ENCODE data around the gene ALDH1B1.

GRCh38 chr9:38343552-38343951 lies 49.0 kb upstream of the ALDH1B1 start:
- no peak for TF ChIP-seq POLR2A (IDR thresholded peaks at IDR 0.05)
- TF ChIP-seq CTCF (IDR thresholded peaks at IDR 0.05): no peak

Data from upper lobe of left lung (tissue), 4 donors.